Hematopoietic multipotent progenitor cell treated with erythropoietin and hydrocortisone succinate and interleukin-3 and kit ligand, for 4 days (in vitro differentiated cells): ENCODE data around the gene FOXL3.
"Not testable (repeated sequence)": the region's sequence is repeated elsewhere in the genome, so short reads cannot be mapped to it uniquely, and the experiment has no call there.

Experiments used
- DNase-seq: peaks from one replicate; pipeline ENCODE4 v3.0.0-alpha.2; 2015

Gene FOXL3

GRCh38 chr7:292226-292625 lies 2.3 kb downstream of the FOXL3 start:
- DNase-seq = no peak

- no peak for DNase-seq
Observed at GRCh38 chr7:292826-293225, 2.9 kb downstream of the FOXL3 start.

GRCh38 chr7:293681-294439 lies 3.9 kb downstream of the FOXL3 start:
- DNase-seq = no peak

- DNase-seq = no peak
Observed at GRCh38 chr7:294440-295154, 4.6 kb downstream of the FOXL3 start.

- DNase-seq = no peak
Observed at GRCh38 chr7:295155-296154, 5.5 kb downstream of the FOXL3 start.

DNA sequence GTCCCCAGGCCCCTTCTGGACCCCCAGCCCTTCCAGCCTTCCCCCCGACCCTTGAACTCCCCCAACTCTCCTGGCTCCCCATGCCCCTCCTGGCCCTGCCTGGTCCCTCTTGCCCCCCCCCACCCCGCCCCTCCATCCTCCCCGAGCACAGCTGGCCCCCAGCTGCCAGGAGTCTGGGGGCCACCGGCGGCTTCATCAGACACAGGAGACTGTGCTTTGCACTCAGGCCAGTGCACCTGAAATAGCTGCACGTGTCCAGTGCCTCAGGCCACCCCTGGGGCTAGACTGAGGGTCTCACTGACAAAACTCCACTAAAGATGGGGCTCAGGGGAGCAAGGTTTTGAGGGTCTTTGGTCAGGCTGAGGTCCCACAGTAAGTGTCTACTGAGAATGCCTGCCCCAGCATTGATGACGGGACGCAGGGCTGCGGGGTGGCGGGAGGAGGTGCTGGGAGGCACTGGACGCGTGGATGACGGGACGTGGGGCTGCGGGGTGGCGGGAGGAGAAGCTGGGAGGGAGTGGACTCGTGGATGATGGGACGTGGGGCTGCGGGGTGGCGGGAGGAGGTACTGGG lies 6.5 kb downstream of the FOXL3 start:
- no peak for DNase-seq

- not testable (repeated sequence) for DNase-seq
Observed at GRCh38 chr7:297141-297540, 7.2 kb downstream of the FOXL3 start.

GRCh38 chr7:297611-298374 lies 7.8 kb downstream of the FOXL3 start:
- DNase-seq = no peak

- no peak for DNase-seq
Observed at GRCh38 chr7:298375-298702, 8.4 kb downstream of the FOXL3 start.

GRCh38 chr7:298743-299142 lies 8.8 kb downstream of the FOXL3 start:
- no peak for DNase-seq

DNA sequence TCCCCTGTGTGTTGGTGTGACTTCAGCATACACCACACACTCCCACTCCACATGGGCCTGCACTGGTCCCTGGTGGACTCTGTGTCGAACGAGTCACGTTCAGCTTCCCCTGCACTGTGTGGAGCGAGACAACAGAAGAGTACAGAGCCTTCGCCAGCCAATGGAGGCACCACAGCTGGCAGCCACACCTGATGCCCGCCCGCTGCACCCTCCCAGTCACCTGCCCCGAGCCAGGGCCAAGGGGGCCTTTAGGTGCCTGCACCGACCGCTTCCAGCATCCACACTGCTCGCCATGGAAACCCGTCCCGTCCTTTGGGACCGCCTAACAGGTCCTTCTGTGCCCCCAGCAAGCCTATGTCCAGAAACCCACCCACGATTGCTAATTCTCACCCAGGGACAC lies 9.2 kb downstream of the FOXL3 start:
- DNase-seq = no peak

DNA sequence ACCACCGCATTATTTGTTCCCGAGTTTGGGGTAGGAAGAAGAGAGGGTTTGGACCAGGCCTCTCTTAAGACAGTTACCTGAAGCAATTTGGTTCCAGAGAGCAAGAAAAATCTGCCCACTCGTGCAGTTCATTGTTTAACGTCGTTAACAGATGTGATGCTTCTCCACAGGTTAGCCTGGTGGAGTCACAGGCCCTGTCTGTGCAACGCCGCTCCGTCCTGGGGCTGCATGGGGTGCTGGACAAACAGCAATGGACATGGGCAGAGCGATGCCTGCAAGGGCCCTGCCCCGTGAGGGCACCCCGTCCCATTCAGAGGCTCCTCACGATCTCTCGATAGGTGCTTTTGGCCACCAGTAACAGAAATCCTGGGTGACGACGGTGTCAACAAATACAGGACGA lies 9.7 kb downstream of the FOXL3 start:
- DNase-seq = no peak

DNA sequence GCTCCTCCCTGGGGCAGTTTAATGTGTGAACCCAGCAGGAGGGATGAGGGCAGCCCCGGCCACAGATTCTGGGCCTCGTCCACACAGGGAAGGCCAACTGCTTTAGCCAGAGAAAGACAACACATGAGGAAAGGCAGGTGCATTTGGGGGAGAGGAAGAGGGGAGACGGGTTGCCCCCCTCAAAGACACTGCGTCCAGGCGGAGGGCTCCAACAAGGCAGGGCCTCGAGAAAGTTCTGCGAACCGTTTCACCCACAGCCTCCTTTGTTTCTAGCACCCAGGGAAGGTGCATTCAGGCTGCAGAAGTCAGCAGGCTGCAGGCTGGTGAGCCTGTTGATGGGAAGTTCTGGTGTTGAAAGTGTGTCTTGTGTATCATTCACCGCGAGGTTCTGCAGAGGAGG lies 10.1 kb downstream of the FOXL3 start:
- no peak for DNase-seq

DNA sequence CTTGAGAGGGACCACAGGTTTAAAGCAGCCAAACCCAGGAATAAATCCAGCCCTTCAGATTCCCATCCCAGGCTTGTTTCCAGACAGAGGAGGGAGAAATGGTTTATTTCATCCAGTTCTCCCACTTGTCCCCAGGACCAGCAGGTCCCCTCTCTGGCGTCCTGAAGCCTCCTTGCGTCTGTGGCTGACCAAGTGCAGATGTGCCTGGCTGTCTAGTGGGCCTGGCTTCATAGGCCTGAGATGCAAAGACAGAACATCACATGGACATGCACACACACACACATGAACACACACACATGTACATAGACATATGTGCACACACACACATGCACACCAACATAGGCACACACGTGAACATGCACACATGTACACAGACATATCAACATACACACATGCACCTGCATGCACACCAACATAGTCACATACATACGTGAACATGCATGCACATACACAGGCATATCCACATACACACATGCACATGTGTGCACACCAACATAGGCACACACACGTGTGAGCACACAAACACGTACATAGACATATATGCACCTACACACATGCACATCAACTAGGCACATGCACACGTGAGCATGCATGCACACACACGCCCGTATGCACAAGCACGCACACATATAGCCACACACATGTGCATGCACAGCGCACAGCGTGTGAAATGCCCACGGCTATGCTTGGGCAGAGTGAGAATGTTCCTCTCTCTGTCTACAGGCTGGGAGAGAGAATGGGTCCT lies 10.7 kb downstream of the FOXL3 start:
- DNase-seq = no peak

DNA sequence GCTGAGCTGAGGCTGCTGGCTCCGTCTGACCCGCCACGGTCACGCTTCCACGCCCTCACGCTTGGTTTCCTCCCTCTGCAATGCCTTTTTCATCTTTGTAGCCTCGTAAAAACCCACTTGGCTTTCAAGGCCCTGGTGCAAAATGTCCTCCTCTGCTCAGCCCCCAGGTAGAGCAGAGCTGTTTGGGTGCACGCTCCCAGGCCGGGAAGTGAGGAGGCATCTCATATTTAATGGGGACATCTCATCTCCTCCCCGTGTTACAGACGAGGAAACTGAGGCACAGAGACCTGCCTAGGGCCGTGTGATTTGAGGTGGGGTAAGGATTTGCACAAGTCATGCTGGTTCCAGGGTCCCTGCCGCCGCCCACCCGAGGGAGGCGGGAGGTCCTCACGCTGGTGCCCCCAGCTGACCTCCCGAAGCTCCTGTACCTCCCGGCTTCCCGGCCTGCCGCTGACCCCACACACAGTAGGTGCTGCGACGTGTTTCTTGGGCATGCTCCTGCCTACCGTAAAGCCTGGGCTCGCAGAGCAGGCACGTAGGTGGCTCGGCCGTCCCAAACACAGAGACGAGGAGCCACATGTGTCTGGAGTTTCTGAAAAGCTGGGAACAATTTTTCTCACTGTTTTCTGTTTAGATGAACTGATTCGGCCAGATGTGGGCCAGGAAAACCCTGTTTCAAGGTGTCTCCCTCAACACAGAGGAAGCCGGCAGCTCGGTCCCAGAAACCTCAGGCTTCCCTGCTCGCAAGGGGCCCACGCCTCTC lies 11.5 kb downstream of the FOXL3 start:
- DNase-seq = no peak

- DNase-seq = no peak
Observed at GRCh38 chr7:302054-302992, 12.4 kb downstream of the FOXL3 start.

GRCh38 chr7:303425-303824 lies 13.5 kb downstream of the FOXL3 start:
- DNase-seq = no peak

DNA sequence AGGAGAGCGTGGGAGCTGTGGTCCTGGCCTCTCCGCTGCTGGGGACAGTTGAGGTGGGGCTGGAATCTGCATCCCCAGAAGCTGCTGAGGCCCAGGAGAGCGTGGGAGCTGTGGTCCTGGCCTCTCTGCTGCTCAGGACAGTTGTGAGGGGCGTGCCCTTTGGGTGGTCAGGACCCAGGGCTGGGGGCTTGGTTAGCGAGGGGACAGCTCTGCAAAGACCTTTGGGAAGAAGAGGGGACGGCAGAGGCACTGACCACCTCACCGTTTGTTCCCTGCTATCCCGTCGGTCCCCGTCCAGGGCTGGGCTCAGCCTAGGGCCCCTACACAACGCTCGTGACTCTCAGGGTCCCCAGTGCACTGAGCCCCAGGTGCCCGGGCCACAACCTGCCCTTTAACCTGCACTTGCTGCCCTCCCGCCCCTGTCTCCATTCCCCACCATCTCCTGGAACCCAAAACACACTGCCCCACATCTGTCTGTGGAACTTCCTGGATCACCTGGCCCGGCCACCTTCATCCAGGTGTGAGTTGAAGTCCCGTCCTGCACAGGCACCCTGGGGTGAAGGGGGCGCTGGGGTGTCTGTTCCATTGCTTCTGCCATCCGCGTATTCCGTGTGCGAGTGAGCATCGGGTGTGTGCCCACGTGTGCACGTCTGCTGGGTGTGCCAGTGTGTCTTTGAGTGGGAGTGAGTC lies 14.1 kb downstream of the FOXL3 start:
- no peak for DNase-seq
